ENCODE data around the gene NRSN1.

NRSN1 gene

DNA sequence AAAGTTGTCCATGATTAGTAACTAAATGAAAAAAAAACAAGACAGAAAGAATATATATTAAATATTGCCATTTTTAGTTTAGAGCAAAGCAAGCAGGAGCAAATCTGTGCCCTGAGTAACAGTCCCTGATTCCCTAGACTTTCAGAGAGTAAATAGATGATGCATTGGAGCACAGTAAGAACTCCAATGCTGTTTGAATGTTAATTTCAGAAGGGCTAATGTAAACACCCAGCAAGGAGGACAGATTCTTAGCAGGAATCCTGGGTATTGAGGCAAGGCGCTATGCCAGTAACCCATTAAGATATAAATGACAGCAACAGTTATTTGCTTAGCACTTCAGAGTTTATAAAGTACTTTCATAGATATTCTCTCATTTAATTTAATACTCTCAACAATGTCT is 15.6 kb upstream of the NRSN1 start:
- DNase-seq (ENCODE audit: insufficient read length, low spot score), result no peak
- TF ChIP-seq, protein P1, sequence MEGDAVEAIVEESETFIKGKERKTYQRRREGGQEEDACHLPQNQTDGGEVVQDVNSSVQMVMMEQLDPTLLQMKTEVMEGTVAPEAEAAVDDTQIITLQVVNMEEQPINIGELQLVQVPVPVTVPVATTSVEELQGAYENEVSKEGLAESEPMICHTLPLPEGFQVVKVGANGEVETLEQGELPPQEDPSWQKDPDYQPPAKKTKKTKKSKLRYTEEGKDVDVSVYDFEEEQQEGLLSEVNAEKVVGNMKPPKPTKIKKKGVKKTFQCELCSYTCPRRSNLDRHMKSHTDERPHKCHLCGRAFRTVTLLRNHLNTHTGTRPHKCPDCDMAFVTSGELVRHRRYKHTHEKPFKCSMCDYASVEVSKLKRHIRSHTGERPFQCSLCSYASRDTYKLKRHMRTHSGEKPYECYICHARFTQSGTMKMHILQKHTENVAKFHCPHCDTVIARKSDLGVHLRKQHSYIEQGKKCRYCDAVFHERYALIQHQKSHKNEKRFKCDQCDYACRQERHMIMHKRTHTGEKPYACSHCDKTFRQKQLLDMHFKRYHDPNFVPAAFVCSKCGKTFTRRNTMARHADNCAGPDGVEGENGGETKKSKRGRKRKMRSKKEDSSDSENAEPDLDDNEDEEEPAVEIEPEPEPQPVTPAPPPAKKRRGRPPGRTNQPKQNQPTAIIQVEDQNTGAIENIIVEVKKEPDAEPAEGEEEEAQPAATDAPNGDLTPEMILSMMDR (IDR thresholded peaks at IDR 0.05; ENCODE audit: insufficient read depth, missing control alignments), result no peak
- FAIRE-seq, result no peak

DNA sequence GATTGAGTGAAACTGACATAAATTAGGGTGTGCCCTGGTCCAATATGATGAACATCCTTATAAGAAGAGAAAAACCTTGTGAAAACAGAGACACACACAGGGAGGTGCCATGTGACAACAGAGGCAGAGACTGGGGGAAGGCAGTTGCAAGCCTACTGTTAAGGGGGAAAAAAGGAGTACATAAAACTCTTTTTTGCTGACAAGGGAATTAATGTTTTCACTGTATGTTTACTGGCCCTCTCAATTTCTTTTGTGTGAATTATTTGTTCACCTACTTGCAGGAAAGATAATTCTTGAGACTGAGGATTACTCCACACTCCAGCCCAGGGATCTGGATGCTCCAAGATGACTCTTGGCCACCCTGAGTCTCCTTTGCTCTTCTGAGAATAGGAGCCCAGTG is 12.1 kb upstream of the NRSN1 start:
- TF ChIP-seq, protein P1 (IDR thresholded peaks at IDR 0.05; ENCODE audit: insufficient read depth, missing control alignments), result no peak
- FAIRE-seq (no peak), DNase-seq (ENCODE audit: insufficient read length, low spot score) (no peak)

DNA sequence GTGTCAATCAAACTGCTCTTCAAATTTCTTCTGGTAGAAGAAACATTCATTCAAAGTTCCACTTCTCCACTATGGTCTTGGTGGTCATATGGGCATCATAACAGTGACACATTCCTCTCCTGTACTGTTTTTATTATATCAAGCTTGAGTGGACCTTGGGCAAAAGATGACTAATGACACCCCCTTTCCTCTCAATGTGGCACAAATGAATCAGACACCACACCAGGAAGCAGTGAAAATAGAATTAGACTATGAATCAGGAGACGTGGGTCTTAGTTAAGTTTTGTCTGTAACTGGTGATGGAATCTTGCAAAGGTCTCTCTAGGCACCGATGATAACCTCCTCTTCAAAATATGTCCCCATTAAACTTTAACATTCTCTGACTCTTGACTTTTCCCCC is 9.0 kb upstream of the NRSN1 start:
- TF ChIP-seq, protein P1 (IDR thresholded peaks at IDR 0.05; ENCODE audit: insufficient read depth, missing control alignments), result no peak
- DNase-seq (ENCODE audit: insufficient read length, low spot score) (no peak), FAIRE-seq (no peak)

DNA sequence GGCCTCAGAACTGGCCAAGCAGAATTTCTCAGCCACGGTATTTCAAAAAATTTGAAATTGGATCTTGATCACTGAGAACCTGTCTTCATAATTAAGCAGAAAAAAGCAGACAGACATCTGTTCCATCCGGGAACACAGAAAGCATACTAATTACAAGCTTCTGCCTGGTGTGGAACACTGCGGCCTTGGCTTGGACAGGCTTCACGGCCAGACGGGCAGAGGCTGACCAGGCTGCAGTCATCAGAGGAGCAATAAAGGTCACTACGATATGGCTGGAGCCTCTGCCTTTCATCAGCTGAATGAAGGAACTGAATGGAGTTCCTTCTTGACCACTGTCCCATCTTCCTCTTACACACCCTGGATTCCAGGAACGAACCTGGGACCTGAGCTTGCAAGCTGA is 3.9 kb upstream of the NRSN1 start:
- TF ChIP-seq, protein P1 (IDR thresholded peaks at IDR 0.05; ENCODE audit: insufficient read depth, missing control alignments), result no peak
- DNase-seq (ENCODE audit: insufficient read length, low spot score) (no peak), FAIRE-seq (no peak)

DNA sequence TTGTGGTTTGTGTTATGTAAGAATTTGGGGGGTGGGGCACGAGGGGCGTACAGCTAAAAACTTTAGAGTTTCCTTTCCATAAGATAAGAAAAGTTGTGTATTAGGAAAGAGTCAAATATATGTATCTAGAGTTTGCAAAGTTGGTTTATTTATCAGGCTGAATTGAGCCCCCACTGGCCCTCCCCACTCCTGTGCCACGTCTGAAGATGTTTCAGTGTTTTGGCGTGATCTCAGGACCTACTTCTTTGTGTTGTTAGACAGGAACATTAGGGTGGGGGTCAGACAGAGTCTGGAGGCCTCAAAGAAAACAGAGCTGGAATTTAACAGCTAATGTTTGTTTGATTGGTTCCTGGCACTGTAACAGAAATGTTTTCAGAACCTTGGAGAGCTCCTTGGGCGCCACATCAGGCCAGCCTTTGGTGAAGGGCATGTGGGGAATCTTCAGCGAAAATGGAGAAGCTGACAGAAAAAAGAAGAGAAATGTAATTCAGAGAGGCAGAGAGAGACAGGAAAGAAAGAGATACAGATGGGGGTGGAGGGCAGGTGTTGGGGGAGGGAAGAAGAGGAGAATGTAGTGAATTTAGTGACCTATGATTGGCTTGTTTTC is 674 bp downstream of the NRSN1 start:
- FAIRE-seq (no peak), DNase-seq (ENCODE audit: insufficient read length, low spot score) (no peak)
- TF ChIP-seq, protein P1 (IDR thresholded peaks at IDR 0.05; ENCODE audit: insufficient read depth, missing control alignments), result no peak

DNA sequence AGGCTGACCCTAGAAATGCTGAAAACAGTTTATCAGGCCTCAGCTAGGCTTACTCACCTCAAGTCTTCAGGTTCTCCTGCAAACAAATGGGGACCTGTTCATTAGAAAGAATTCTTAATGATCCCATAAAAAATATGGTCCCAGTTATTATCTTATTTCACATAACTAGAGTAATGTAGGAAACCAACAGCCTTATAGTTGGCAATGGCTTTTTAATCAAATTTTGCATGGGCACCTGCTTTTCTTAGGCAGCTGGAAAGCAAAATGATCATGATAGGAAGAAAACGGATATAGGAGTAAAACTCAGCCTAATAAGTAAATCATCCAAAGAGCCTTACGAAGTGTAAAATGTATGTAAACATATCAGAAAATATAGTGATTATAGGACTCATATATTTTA is 1.3 kb downstream of the NRSN1 start:
- DNase-seq (ENCODE audit: insufficient read length, low spot score), result no peak
- TF ChIP-seq, protein P1 (IDR thresholded peaks at IDR 0.05; ENCODE audit: insufficient read depth, missing control alignments), result no peak
- no peak for FAIRE-seq

DNA sequence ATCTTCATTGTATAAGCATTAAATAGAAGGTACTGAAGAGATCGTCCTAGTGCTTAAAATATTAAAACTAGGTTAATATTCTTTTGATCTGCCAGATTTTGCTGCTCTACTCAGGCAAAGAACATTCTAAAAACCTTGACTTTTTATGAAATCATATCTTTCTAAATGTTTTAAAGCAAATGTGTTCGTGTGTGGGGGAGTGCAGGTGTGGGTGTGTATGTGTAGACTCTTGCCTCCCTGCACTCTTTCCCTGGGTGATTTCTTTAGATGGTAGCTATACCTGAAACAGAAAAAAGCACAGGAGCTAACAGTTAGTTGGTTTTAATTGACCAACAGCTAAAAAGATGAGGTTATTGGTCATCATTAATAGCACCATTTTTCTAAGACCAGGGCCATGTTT is 5.7 kb downstream of the NRSN1 start:
- FAIRE-seq, result no peak
- TF ChIP-seq, protein P1 (IDR thresholded peaks at IDR 0.05; ENCODE audit: insufficient read depth, missing control alignments), result no peak
- no peak for DNase-seq (ENCODE audit: insufficient read length, low spot score)
